NCI-H446 treated with DMSO at 0.1 percent for 48 hours (cell line): ENCODE measurements around the gene ITPRIPL2.

Experiments used
- DNase-seq: peaks from one replicate; lab custom pipeline; 2025; lab: John Stamatoyannopoulos, UW

Gene ITPRIPL2

DNA sequence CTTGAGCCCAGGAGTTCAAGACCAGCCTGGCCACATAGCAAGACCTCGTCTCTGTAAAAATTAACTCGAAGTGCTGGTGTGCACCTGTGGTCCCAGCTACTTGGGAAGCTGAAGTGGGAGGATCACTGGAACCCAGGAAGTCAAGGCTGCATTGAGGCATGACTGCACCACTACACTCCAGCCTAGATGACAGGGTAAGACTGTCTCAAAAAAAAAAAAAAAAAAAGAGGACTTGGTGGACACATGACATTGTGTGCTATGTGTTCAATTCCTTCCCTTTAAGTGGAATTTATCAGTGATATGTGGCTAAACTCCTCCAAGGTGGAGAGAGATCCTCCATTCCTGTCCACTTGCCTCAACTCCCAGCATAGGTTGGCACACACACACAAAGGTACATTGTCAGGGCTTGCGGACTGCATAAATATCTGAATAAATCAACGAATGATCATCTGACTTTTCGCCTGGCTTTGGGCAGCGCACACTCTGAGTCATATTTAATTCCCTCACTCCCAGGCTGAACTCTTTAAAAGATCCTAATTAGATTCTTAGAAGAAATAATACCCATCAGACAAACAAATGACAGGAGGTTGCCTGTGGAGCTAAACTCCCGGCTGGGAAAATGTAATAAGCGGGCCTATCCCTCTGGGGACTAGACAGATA, 29.3 kb downstream of the ITPRIPL2 start:
- DNase-seq, result no peak

DNA sequence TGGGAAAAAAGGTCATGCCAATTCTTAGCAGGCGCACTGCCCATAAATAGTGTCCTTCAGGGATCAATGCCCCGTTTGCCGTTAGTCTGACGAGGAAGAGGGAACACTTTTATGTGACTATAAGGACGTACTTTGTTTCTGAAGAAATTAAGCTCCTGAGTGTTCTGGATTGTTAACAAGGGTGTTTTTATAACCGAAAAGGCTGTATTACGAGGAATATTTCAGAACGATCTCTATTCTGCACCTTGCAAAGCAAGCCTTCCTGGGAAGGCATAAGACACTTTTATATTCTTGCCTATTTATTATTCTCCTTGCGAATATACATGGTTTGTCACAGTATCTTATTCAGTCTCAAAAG, 29.8 kb downstream of the ITPRIPL2 start:
- DNase-seq, result no peak

DNA sequence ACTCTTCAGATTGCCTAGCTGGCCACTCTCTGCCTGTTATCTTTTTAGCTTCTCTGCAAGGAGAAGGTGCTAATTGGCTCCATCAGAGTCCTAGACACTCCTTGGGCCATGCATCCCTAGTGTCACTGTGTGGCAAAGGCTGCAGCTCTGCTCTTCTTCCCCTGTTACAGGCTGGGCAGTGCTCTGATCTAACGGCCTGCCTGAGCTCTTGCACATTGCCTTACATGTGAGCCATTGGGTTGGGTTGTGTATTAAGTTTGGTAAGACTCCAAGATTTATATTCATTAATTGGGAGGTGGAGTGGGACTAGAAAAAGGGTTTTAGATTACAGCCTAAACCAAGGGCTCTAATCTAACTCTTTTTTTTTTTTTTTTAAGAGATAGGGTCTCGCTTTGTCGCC, 31.2 kb downstream of the ITPRIPL2 start:
- DNase-seq, result no peak

DNA sequence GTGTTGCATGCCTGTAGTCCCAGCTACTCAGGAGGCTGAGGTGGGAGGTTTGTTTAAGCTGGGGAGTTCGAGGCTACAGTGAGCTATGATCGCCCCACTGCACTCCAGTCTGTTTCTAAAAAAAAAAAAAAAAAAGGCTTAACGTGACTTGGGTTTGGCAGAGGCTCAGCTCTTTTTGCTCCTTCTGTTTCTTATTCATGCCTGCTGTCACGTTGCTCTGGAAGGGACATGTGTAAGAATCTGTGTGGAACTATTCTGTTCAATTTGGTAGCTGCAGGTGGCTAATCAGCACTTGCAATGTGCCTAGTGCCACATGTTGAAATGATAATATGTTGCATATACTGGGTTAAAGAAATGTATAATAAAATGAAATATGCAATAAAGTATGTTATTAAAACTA, 33.4 kb downstream of the ITPRIPL2 start:
- DNase-seq, result no peak

DNA sequence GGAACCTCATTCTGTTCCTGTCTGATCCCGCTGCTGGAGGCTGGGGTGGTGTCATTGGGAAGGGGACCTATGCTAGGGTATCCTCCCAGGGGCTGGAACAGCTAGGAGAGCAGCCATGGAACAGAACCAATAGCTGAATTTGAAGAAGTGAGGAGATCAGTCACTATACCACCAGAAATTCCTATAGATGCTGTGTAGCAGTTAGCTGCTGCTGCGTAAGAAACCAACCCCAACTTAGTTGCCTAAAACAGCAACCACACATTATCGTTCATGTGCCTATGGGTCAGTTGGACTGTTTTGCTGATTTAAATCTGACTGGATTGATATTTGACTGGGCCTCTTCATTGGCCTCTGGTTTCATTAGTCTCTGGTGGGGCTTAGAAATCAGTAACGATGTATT, 33.9 kb downstream of the ITPRIPL2 start:
- no peak for DNase-seq

DNA sequence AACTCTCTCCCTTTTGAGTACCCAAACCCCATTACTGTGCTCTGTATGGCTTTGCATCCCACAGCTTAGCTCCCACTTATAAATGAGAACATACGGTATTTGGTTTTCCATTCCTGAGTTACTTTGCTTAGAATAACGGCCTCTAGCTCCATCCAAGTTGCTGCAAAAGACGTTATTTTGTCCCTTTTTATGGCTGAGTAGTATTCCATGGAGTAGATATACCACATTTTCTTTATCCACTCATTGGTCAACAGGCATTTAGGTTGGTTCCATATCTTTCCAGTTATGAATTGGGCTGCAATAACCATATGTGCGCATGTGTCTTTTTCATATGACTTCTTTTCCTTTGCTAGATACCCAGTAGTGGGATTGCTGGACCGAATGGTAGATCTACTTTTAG, 34.4 kb downstream of the ITPRIPL2 start:
- DNase-seq, result no peak

DNA sequence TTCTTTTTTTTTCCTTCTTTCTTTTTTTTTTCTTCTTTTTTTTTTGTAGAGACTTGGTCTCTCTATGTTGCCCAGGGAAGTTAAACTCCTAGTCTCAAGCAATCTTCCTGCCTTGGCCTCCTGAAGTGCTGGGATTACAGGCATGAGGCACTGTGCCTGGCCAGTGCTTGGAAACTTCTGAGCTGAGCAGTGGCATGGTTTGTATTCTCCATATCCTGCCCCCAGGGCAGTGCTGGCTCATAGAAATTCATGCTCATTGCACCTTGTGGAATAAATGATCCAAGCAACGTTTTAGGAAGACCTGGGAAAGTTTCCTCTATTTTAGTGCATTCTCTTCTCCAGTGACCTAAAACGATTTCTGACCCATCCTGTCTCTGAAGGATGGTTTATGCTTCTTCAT, 37.5 kb downstream of the ITPRIPL2 start:
- no peak for DNase-seq

DNA sequence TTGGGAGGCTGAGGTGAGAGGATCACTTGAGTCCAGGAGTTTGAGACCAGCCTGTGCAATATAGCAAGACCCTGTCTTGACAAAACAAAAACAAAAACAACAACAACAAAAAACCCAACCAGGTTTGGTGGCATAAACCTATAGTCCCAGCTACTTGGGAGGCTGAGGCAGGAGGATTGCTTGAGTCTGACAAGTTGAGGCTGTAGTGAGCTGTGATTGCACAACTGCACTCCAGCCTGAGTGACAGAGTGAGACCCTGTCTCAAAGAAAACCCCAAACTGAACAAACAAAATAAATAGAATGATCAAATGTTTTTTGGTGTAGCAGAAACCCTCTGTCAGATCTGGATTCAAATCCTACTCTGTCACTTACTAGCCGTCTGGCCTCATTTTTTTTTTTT, 38.3 kb downstream of the ITPRIPL2 start:
- no peak for DNase-seq

DNA sequence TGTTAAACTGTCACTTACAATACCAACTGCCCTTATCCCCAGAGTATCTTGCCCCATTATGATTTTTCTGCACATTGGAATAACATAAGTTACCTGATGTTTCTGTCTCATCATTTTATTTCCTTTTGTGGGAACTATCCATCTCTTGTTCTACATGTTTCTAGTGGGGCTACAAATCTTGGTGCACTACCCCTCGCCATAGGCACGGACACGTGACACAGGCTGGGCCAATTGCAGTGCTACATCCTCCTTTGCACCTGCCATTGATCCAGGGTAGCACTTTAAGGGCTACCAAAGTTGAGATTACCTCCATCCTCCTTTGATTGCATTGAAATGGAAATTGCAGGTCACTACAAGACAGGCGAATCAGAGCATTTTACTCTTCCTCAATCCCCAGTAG, 40.1 kb downstream of the ITPRIPL2 start:
- DNase-seq, result no peak

DNA sequence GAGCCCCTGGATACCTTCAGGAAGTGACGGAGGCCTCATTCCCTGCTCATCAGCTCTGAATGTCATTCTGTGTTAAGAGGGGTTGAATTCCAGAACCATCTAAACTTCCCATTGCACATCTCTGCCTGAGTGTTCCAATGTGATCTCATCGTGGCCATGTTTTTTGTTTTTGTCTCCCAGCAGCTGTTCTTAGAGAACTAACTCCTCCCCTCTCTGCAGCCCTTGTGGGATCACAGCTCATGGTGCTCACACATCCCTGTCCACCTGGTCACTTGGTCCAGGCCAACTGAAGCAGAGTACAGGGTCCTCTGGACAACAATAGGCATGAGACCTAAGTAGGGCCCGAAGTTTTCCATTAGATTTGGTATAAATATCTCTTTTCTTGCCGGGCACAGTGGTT, 48.3 kb downstream of the ITPRIPL2 start:
- DNase-seq, result no peak

DNA sequence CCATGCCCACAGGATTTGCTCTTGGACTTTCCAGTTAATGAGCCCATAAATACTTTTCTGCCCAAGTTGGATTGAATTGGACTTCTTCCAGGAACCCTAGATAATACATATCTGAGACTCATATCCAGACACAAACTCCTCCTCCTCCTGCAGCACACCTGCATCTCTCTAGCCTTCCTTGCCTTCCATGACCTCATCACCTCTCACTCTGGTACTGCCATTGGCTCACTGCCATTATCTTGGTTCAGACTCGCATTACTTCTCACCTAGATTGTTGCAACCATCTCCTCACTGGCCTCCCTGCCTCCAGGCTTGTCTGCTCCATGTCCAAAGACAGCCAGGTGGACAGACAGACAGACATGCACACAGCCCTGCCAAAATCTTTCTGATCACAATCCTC, 49.5 kb downstream of the ITPRIPL2 start:
- no peak for DNase-seq

DNA sequence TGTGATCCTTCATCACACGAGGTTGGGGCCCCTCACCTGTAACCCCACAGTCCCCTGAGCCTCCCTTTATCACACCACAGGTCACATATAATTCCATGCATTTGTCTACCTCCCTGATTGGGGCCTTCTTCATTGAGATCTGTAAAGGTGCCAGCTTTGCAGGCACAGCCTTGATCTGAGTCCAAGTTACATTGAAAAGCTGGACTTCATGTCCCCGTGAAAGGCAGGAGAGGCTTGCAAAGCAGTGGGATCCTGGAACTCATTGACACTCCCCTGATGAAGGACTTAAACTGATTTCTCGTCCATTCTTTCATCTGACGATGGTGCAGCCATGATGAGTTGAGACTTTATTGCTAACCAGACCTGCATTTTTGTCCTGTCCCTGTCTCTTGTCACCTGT, 50.5 kb downstream of the ITPRIPL2 start:
- DNase-seq, result no peak

DNA sequence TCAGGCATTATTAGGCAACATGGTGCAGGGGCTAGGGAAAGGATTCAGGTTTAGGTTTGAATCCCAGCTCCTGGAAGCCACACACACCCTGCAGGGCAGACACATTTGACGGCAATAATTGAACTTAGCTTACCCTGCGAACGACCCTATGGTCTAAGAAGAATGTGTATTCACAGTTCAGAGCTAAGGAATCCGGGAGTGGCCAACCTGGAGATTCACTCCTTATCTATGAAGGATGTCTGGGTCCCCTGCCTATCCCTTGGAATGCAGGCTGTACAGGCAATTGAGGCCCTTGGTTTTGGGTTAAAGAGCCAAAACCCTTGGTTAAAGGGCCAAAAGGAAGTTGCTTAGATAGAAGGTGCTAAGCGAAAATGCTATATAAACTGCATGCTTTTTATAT, 51.3 kb downstream of the ITPRIPL2 start:
- no peak for DNase-seq

DNA sequence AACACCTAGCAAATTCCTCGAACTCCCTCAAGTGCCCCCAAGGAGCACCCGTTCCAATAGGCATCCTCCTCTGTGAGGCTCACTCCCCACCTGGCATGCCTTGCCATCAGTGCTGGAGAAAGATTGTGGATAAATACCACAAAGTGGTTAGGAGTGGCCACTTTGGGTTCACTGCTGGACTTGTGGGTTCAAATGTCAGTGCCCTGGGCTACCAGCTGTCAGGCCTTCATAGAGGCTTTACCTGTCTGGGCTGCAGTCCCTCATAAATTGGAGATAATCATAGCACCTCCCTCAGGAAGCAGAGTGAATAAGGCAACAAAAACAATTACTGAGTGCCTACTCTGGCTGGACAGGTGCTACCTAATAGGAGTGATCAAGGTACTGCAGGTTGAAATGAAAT, 52.7 kb downstream of the ITPRIPL2 start:
- DNase-seq, result no peak

DNA sequence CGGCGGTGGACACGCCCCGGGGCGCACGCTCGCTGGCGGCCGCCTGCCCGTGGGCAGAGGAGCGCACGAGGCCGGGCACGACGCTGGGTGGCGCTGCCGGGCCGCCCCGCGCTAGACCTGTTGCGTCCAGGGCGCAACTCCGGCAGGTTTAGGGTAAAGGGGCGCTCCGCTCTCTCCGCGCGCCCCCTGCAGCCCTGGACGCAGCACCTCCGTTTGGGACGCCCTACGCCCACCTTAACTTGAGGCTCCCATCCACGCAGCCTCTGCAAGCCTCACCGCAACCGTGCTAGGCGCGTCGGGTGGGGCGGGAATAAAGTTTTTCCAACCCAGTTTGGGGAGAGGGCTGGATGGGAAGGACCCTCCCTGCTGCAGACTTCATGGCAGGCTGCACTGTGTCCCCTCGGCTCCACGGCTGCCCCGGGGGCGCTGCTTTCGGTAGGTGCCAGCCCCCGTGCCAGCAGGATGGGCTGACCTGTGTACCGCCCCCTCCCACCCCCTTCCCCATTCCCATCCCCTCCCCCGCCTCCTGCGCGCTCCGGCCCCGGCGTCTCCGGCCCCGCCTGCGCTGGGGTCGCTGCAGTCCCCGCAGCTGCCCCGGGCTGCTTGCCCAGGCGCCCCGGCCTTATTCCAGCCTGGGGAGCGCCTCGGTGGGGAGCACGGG, 54.1 kb downstream of the ITPRIPL2 start, which contains the start of gene SYT17:
Gene SYT17 (plus strand): TSS at position 531 of the 661 bp plus-strand sequence. CDS start 407 bp downstream, outside the sequence.
- DNase-seq, result no peak

DNA sequence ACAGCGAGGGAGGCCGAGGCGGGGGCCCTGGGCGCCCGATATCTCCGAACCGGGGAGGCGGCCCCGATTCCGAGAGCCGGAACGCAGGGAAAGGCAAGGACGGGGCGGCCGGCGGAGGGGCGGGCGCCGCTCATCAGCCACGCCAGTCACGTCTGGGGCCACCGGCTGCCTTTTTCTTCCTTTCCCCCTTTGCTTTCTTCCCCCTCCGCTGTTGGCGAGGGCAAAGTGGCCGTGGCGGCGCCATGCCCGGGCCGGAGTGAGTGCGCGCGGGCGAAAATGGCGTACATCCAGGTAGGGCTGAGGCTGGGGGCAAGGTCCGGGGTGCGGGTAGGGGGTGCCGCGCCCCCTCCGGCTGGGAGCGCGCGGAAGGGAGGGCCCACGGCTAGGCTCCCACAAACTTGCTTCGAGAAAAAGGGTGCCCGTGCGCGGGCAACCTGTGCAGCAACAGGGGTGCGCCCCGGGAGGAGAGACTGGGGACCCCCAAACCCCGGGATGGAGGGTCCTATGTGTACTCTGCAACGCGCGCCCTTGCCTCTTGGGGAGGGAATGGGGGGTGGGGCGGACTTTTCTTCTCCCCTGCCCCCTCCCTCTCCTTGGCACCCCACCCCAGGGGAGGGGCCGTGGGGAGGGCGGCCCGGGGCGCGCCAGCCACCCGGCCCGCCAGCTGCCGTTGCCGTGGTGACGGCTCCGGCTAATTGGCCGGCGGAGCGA, 54.8 kb downstream of the ITPRIPL2 start:
- no peak for DNase-seq

DNA sequence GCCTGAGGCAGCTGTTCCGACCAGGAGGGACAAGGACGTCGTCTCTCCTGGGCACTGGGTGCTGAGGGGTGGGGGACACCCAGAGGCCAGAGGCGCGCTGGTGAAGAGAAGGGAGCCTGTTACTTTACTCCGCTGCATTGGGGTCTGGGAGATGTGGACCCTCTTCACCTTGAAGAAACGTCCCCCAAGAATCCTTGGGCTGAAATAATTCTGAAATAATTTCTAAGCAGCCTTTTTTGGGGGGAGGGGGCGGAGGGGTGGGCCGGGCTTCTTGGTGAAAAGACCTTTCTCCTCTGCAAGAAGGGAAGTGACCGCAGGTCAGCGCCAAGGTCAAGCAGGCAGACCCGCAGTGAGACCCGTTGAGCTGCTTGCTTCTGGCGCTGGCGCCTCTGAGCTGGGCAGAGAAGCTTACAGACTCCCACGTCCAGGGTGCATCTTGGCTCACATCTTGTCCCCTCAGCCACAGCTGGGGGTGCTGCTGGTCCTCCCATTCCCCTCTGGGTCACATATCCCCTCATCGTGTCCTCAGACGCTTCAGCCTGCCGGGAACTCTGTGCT, 55.4 kb downstream of the ITPRIPL2 start:
- DNase-seq, result no peak

DNA sequence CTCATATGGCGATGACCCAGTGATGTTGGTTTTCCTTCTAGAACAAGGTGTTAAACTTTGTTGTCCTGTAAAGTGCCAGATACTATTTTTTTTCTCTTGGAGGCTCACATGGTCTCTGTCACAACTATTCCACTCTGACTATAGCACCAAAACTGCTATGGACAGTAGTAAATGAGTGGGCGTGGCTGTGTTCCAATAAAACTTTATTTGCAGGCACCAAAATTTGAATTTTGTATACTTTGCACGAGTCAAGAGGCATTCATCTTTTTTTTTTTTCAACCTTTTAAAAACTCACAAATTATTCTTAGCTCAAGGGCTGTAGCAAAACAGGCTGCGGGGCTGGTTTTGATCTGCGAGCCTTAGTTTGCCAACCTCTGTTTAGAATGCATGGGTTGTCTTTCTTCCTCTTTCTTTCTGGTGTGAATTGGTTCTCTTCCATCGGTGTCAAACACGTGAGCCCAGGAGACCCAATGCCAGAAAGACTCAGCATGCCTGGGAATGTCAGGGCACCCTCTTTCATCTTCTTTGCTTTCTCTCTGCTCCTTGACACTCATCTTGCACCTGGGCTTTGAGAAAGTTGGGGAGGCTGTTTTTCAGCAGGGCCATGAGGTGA, 56.4 kb downstream of the ITPRIPL2 start:
- DNase-seq, result no peak
